Fibroblast of mammary gland (primary cell): ENCODE results near the gene CYP19A1.

Experiments used
- DNase-seq: peaks from one replicate; pipeline ENCODE4 v3.0.0-alpha.2; 2010; ENCODE audit warnings: low read depth
- H3K4me3 ChIP-seq: 2 replicates; pipeline ENCODE4 v1.5.1; 2011; ENCODE audit warnings: low read depth, mild to moderate bottlenecking, low read length, moderate library complexity; ENCODE audit not compliant: control insufficient read depth
- CTCF ChIP-seq: conservative IDR thresholded peaks from 2 replicates; pipeline ENCODE4 v1.5.1; 2011; ENCODE audit warnings: low read depth, low read length, inconsistent platforms; ENCODE audit not compliant: control insufficient read depth, insufficient read depth

Gene CYP19A1

GRCh38 chr15:51234176-51234927 is 104.0 kb downstream of the CYP19A1 start:
- H3K4me3 ChIP-seq = no peak overlapping the region
- no peak for TF ChIP-seq CTCF
- peak; percentile 28 for DNase-seq

- DNase-seq = no peak
- no peak overlapping the region for H3K4me3 ChIP-seq
- TF ChIP-seq CTCF = no peak
These were observed 105.8 kb downstream of the CYP19A1 start for GRCh38 chr15:51232581-51232980.

GRCh38 chr15:51229907-51230330 is 108.5 kb downstream of the CYP19A1 start:
- DNase-seq = peak; percentile 71
- peak; percentile 53 for TF ChIP-seq CTCF
- H3K4me3 ChIP-seq = no peak overlapping the region

GRCh38 chr15:51227940-51228732 is 110.3 kb downstream of the CYP19A1 start:
- DNase-seq = peak; percentile 96
- no peak overlapping the region for H3K4me3 ChIP-seq
- TF ChIP-seq CTCF = no peak

- no peak for DNase-seq
- no peak for TF ChIP-seq CTCF
- no peak overlapping the region for H3K4me3 ChIP-seq
These were observed 111.7 kb downstream of the CYP19A1 start for GRCh38 chr15:51226576-51227210.

GRCh38 chr15:51224428-51224827 is 114.0 kb downstream of the CYP19A1 start:
- peak; percentile 73 for DNase-seq
- H3K4me3 ChIP-seq = no peak overlapping the region
- TF ChIP-seq CTCF = no peak
